Measurements from ENCODE around the gene ZCCHC24.

The ZCCHC24 gene

GRCh38 chr10:79386637-79387465, 58.6 kb downstream of the ZCCHC24 start:
- no peak for DNase-seq (ENCODE audit: extremely low read depth in 1 of 2, low read depth in 1 of 2)

GRCh38 chr10:79385804-79386531, 59.5 kb downstream of the ZCCHC24 start:
- DNase-seq (ENCODE audit: extremely low read depth in 1 of 2, low read depth in 1 of 2), result no peak

GRCh38 chr10:79385392-79385795, 60.0 kb downstream of the ZCCHC24 start:
- no peak for DNase-seq (ENCODE audit: extremely low read depth in 1 of 2, low read depth in 1 of 2)

- DNase-seq (ENCODE audit: extremely low read depth in 1 of 2, low read depth in 1 of 2), result no peak
Measured at GRCh38 chr10:79384773-79385391, 60.5 kb downstream of the ZCCHC24 start.

GRCh38 chr10:79383974-79384606, 61.3 kb downstream of the ZCCHC24 start:
- DNase-seq (ENCODE audit: extremely low read depth in 1 of 2, low read depth in 1 of 2), result no peak

- DNase-seq (ENCODE audit: extremely low read depth in 1 of 2, low read depth in 1 of 2), result no peak
Measured at GRCh38 chr10:79382491-79382941, 62.9 kb downstream of the ZCCHC24 start.

- no peak for DNase-seq (ENCODE audit: extremely low read depth in 1 of 2, low read depth in 1 of 2)
Measured at GRCh38 chr10:79381804-79382221, 63.6 kb downstream of the ZCCHC24 start.

GRCh38 chr10:79380946-79381721, 64.3 kb downstream of the ZCCHC24 start:
- no peak for DNase-seq (ENCODE audit: extremely low read depth in 1 of 2, low read depth in 1 of 2)

GRCh38 chr10:79380125-79380945, 65.1 kb downstream of the ZCCHC24 start:
- no peak for DNase-seq (ENCODE audit: extremely low read depth in 1 of 2, low read depth in 1 of 2)

- no peak for DNase-seq (ENCODE audit: extremely low read depth in 1 of 2, low read depth in 1 of 2)
Measured at GRCh38 chr10:79379512-79380124, 65.8 kb downstream of the ZCCHC24 start.

- no peak for DNase-seq (ENCODE audit: extremely low read depth in 1 of 2, low read depth in 1 of 2)
Measured at GRCh38 chr10:79378647-79379511, 66.5 kb downstream of the ZCCHC24 start.

GRCh38 chr10:79378383-79378646, 67.1 kb downstream of the ZCCHC24 start:
- DNase-seq (ENCODE audit: extremely low read depth in 1 of 2, low read depth in 1 of 2), result no peak

GRCh38 chr10:79377557-79378382, 67.7 kb downstream of the ZCCHC24 start:
- no peak for DNase-seq (ENCODE audit: extremely low read depth in 1 of 2, low read depth in 1 of 2)

GRCh38 chr10:79376751-79377556, 68.5 kb downstream of the ZCCHC24 start:
- no peak for DNase-seq (ENCODE audit: extremely low read depth in 1 of 2, low read depth in 1 of 2)

- DNase-seq (ENCODE audit: extremely low read depth in 1 of 2, low read depth in 1 of 2), result no peak
Measured at GRCh38 chr10:79376078-79376628, 69.3 kb downstream of the ZCCHC24 start.

- no peak for DNase-seq (ENCODE audit: extremely low read depth in 1 of 2, low read depth in 1 of 2)
Measured at GRCh38 chr10:79375321-79376077, 69.9 kb downstream of the ZCCHC24 start.
